Left renal pelvis (tissue), 4 donors: Measurements from ENCODE around the gene OSBP2. TPM values are rescaled to one million over a fixed set of nuclear protein-coding genes. Genes with fewer than 3 reads are reported as not detected.

Experiments
- DNase-seq, 4 donors: peaks; one replicate each; pipeline ENCODE4 v3.0.0-alpha.2; 2013; ENCODE audit warnings: low read depth in 4 of 4, low spot score in 3 of 4
- polyA plus RNA-seq, 4 donors: library from polyadenylated mRNA; unstranded; fragments of 120-200 nt; gene quantifications; one replicate each; pipeline ENCODE4 v1.2.1, GENCODE V29; 2013; ENCODE audit not compliant: insufficient read length in 4 of 4

OSBP2 gene
- polyA plus RNA-seq, 4 donors = 5.8 to 7.9 (median 6.1) TPM

DNA sequence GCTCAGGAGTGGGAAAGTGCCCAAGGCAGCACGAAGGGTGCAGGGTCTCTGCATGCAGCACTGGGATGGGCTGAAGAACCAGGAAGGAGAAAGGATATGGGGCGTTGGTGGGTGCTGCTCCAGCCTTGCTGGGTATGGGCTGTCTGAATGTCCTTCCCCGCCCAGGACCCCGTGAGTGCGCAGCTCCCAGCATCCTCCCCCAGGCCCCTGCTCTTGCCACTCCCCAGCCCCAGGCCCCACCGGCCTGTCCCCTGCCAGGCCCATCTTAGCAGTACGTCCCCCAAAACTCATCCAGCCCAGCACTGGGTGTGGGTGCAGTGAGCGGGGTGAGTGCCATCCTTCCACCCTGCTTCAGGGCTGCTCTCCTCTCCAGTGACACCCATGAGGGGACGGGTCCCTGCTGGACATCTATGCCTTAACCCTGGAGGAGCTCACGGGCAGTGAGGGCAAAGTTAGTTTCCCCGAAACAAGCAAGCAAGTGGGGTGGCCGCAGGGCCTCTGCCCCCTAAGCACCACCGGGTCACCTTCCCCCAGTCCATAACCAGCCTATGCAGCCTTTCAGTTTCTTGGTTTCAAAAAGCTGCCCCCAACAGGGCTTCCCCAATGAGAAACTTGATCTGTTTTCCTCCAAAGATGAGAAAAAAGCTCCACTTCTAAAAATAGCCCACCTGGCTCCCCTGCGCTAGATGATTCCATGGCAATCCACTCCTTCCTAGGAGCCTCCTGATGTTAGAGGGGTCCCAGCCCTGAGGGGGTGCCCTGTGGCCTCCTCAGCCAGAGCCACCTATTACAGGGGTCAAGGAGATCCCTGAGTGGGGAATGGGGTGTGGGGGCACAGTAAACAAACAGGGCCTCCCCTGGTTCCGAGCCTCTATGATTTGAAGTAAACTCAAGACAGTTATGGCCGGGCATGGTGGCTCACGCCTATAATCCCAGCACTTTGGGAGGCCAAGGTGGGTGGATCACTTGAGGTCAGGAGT is 170.1 kb downstream of the OSBP2 start:
- DNase-seq = no peak

DNA sequence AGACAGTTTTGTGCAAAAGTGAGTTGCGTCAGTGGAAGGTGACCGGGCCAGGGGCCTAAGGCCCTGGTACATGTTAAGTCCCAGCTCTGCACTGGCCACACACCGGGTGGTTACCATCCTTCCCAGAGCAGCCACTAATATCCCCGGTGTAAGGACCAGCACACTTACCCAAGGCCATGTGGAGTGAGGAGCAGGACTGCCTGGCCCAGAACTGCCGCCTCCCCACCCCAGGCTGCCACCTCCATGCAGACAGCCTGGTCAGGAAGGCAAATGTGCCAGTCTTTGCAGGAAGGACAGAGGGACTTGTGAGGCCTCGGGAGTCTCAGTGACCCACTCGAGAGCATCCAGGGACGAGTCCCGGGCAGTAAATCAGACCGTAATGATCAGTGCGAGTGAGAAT is 171.0 kb downstream of the OSBP2 start:
- DNase-seq = no peak

DNA sequence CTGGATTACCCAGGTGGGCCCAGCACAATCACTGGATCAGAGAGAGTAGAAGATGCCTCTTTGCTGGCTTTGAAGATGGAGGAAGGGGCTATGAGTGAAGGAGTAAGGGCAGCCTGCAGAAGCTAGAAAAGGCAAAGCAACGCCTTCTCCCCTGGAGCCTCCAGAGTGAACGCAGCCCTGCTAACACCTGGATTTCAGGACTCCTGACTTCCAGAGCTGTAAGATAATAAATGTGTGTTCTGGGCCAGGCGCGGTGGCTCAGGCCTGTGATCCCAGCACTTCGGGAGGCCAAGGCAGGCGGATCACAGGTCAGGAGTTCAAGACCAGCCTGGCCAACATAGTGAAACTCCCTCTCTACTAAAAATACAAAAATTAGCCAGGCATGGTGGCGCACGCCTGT is 171.5 kb downstream of the OSBP2 start:
- no peak for DNase-seq

DNA sequence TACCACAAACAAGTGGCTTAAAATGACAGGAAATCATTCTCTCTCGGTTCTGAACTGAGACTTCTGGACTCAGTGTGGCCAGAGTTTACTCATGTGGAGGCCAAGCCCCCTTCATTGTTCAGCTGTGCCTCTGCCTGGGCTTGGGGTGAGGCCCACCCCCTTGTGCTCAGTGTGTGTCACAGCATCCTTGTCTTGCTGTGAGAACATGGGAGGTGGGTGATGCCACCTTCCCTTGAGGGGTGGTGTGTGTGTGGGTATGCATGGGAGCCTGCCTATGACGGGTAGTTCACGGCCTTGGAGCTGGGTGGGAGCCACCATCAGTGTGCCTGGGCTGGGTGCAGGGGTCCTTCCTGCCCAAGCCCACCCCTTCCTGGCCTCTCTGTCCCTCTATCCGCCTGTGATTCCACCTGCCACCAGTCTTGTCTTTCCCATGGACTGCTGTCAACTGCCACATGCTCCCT is 172.2 kb downstream of the OSBP2 start:
- no peak for DNase-seq

DNA sequence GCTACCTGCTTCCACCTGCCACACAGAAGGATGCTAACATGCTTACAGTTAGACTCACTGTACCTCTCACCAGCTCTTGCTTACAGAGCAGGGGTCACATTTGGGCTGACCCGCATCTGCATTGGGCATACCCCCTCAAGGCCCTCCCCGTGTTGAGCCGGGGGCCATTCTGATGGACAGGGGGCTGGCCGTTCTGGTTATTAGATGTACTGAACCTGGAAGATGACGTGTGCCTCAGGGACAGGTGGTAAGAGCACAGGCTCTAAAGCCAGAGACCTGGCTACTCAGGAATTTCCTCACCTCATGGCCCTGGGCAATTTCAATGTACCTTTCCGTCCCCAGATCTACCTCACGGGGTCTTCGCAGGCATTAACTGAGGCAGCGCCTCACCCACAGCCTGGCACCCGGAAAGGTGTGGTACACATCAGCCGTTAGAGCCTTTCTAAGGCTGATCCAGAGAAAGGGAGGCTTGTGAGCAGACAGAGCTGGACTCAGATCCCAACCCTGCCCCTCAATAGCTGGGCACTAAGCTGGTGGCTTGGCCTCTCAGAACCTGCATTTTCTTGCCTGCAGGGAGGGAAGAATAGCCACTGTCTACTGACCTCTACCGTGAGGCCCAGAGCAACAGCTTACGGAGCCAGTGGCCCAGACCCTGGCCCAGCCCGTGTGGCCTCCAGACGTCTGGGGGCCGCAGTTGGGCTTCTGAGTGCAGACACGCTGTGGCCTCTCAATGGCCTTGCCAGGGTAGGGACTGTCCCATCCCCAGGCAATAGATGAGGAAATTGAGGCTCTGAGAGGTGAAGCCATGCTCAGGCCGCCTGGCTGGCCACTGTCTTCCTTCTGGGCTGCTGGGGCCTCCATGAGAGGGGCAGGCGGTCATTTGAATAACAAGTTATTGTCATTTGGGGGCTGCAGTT is 173.3 kb downstream of the OSBP2 start:
- no peak for DNase-seq

DNA sequence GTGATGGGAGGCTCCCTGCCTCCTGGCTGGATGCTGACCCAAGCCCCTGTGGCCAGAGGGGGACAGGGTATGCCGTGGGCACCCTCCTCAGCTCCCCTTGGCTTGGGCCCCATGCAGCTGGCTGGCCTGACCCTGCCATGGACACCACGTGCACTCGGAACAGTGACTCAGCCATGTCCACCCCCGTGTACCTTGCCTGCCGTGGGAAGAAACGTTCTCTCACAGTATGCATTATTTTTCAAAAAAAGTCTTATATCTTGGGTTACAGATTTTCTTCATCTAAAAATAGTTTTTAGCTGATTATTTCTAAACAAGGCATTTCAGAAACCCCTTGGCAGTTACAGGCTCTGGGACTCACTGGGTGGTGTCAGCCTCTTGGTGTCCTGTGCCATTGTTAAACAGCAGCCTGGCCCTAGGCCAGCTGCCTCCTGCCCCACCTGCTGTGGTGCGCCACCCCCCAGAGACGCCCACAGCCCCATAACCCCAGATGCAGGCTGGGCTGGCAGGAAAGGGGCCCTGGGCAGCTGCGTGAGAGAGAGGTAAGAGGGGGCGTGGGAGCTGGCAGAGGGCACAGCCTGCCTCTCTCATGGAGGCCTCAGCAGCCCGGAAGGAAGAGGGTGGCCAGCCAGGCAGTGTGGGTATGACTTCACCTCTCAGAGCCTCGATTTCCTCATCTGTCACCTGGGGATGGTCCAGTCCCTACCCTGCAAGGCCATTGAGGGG is 174.2 kb downstream of the OSBP2 start:
- DNase-seq = no peak

DNA sequence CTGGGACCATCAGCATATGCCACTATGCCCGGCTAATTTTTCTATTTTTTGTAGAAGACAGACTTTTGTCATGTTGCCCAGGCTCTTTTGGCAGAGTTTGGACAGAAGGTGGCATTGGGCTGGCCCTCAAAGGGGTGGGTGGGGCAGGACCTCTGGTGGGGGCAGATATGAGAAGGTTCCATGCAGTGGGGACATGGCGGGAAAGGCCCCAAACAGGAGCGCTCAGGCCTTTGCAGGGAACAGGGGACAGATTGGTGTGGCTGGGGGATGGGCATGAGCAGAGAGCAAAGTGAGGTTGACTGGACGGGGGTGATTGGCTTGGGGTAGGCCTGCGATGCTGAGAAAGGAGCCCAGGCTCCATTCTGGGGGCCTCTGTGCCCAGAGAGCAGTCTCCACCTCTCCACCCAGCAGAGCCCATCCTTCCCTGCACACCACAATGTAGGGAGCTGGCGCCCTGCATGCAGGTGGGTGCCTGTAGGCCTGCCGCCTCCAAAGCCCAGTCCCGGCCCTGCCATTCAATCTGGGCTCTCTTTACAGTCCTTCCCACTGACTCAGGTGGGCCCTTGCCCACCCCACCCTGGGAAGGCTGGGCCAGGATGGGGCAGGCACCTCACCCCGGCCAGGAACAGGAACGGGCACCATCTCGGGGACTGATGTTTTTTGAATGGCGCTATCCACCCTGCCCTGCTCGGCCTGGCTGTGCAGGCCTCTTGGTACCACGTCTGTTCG is 175.2 kb downstream of the OSBP2 start:
- no peak for DNase-seq

DNA sequence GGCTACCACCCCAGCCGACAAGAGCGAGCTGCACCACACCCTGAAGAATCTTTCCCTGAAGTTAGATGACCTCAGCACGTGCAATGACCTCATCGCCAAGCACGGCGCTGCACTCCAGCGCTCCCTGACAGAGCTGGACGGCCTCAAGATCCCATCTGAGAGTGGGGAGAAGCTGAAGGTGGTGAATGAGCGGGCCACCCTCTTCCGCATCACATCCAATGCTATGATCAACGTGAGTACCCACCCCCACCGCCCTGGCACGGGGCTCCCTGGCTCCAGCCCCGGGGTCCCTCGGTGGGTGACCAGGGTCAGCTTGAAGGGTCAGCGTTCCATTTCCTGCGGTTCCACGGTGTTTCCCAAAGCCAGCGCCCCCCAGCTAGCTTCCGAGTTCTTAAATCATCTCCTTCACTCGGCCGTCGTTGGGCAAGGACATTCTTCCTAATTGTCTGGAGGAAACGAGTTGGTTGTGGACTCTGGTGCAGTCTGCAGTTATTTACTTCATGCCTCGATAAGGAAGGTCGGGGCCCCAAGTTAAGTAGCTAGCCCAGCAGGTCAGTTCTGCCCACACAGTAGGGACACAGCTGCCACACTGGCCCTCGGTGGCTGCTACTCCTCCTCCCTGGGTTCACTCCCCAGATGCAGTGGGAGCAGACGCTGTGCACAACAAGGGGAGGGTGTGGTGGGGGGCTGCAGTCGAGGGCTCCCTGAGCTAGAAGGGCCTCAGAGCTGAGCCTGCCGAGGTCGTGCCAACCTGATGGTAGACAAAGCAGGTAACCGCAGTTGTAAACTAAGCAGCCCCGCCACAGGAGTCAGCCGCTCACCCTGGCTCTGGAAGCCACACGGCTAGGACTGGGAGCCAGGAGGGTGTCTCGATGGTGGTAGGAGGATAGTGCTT is 176.0 kb downstream of the OSBP2 start:
- no peak for DNase-seq

DNA sequence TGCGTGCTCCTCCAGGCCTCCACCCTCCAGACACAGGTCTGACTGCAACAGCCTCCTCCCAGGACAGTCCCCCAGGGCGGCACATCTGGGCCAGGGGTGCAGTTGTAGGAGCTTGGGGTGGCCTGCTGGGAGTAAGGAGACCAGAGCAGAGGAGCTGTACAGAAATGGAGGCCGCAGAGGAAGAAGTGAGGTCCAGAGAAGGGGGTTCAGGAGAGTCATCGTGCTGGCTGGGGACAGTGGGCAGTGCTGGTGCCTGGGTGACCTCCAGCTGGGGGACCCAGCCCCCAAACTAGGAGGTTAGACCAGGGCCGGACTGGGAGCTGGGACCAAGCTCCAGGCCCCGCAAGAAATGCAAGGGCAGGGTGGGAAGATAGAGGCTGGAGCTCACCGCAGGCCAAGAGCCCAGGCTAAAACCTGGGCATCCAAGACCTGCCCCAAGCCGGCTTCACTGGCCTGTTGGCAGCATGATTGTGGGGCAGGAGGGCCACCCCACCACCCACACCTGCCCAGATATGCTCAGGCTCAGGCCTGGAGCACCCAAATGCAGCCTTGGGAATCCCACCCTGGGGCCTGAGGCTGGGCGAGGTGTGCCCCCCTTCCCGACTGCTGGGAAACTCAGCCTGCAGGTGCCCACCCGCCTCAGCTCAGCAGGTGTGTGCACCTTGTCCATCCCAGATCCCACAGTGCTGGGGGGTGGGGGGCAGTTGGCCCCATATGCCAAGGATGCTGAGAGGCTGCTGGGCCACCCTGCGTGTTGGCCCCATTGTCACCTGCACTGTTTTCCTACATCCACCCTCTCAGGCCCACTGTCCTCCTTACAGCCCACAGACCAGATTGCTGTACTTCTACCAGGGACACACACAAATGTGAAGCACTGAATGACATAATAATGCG is 177.0 kb downstream of the OSBP2 start:
- no peak for DNase-seq

DNA sequence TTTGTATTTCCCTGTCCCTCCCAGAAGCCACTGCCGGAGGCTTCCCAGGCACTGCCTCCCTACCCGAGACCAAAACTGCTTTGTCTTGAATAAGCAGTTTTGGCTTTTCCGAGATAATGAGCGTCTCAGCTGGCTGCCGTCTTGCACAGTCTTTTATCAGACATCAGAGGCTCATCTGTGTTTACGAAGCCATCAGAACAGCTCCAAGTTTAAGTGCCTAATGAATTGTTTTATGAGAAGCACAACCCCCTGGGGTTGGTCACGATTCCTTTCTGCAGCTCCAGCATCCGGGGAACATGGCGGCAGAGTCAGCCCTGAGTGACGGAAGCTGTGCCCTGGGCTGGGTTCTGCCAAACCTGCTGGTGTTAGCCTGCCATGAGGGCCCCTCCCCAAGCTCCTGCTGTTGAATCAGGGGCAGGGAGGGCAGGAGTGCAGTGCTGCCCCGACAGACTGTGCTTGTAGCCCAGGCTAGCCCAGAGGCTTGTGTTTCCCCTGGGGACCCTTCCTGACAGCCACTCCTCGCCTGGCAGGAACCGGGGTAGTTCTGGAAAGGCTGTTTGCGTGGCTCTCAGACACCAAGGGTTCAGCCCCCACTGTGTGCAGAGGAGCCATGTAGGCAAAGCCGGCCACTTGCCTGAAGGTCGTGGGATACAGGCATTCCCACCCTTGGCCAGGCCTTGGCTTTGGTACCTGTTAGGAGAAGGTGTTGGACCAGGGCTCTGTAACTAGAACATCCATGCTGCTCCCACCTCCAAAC is 177.8 kb downstream of the OSBP2 start:
- DNase-seq = no peak

DNA sequence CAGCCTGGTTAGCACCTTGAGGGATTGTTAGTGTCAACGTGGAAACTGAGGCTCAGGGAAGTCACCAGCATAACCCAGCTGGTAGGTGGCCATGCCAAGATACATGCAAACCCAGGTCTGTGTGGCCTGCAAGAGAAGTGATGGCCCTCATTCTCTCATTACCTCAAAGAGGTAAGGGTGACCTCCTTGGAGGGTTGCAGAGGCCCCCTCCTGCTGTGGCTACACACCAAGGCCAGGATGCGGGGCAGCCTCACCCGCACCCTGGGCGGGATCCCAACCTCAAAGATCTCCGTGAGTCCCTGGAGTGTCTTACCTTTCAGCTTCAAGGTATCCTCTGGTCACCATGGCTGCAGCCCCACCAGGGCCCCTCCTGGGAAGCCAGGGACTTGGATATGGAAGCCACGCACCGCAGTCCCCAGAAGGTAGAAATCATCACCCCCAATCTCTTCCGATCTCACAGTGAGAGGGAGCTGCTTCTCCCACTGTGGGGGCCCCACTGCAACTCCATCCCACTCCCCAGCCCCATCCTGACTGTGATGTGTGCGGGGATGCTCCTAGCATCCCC is 178.5 kb downstream of the OSBP2 start:
- no peak for DNase-seq

DNA sequence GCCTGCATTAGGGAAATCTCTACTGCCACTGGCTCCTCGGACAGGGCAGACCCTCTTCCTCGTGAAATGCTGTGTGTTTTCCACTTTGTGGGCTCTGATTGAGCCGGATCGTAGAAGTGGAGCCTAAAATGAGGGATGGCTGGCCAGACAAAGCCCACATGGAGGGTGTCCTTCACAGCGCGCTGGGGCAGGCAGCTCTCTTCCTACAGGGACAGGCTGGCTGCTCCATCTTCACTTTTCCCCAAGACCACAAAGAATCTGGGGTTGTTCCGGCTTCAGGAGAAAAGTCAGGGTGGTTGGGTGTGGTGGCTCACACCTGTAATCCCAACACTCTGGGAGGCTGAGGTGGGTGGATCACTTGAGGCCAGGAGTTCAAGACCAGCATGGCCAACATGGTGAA is 179.0 kb downstream of the OSBP2 start:
- no peak for DNase-seq

DNA sequence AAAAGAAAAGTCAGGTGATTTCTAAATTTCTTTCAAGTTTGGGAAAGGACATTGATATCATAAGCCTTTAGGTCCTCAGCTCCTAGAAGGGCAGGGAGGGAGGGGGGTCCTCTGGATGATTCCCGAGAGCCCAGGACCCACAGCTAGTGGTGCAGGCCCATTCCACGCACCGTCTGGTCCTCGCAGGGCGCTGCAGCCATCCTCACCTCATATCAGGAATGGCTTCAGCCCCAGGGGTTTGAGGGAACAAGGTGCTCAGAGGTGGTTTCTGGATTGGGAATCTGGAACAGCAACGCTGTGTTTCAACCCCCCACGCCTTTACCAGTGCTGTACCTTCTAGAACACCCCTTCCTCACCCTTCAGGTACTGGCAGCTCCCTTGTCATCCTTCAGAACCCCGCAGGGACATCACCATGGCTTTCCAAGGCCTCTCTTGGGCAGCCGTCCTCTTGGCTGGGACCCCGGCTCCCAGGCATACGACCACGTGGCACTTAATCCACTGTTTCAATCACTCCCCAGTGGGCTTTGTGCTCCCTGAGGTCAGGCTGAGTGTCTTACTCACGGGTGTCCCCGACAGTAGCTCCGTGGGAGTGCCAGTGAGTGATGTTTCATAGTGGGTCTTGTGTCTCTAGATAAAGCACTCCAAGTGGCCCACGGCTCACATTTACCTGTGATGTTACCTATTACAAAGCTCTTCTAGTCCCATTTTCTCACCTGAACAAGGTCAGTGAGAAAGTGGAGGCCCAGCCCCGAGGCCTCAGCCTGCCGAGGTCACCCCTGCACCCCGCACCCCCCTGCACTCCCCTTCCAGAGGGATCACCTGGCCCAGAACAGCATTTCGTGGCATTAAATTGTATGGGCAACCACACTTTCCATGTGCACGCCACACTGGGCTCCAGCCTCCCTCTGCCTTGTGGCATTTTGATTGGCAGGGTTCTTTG is 180.0 kb downstream of the OSBP2 start:
- DNase-seq = no peak

DNA sequence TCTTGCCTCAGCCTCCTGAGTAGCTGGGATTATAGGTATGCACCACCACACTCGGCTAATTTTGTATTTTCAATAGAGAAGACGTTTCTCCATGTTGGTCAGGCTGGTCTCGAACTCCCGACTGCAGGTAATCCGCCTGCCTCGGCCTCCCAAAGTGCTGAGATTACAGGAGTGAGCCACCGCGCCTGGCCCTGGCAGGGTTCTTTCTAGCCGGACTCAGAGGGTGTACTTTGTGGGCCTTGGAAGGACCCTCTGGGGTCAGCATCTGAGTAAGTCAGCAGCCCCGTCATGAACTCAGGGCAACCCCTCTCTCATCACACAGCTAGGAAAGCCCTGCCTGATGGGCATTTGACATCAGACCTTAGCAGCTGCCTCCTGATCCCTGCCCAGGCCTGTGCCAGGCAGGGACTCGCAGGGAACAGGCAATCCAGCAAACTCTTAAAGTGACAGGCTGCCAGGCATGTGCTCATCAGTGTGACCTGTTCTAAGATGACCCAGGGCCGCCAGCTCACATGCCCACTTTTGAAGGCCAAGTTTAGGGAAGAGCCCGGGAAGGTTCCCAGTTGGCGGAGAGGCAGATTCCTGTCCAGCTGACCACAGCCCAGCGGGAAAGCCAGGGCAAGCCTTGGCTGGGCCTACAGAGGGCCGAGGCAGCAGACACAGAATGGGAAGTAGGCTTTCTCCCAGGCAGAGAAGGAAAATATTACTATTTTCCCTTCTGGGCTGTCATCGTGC is 181.0 kb downstream of the OSBP2 start:
- no peak for DNase-seq

DNA sequence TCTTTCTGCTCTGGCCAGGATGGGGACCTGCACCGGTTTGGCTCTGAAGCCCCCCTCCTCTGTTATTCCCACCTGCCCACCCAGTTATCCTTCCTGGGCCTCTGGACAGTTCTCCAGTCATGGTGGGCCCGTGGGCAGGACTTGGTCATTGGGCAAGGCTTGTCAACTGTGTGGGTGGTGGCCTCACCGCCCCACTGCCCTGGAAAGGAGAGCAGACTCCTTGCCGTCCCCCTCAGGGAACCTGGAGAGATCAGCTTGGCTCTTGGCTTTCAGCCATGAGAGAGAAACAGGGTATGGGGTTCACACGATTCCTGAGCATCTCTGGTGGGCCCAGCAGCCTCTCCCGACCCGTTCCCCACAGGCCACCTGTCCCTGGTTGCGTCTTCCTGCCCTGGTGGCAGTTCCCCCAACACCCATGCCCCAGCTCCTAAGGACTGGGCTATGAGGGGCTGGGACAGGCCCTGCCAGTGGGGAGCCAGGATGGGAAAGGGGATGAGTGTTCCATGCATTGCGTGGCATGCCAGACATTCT is 181.6 kb downstream of the OSBP2 start:
- DNase-seq = no peak
